HepG2 (cell line): ENCODE results near the gene ZNF341. TPM values are rescaled to one million over a fixed set of nuclear protein-coding genes. Genes with fewer than 3 reads are reported as not detected.

Experiments used
- BCL3 ChIP-seq: sonication (generic); formaldehyde crosslinking; IDR thresholded peaks from 2 replicates; pipeline ENCODE4 v1.5.1; 2020; ENCODE audit warnings: mild to moderate bottlenecking, missing genetic modification reagents, moderate library complexity
- E2F1 ChIP-seq: sonication (generic); formaldehyde crosslinking; IDR thresholded peaks from 2 replicates; pipeline ENCODE4 v1.5.0; 2020; ENCODE audit warnings: missing genetic modification reagents
- FOXP1 ChIP-seq, 2 experiments: fragments of 450-650 bp in 1 of 2; IDR thresholded peaks; 2 replicates each; pipeline ENCODE4 v1.6.1; 2017 to 2018; ENCODE audit warnings: antibody characterized with exemption in 1 of 2
- GATAD1 ChIP-seq: IDR thresholded peaks from 2 replicates; pipeline ENCODE4 v1.6.1; 2016; ENCODE audit warnings: missing genetic modification reagents, missing compliant biosample characterization
- GATAD2A ChIP-seq: IDR thresholded peaks from 2 replicates; pipeline ENCODE4 v1.6.1; 2016
- HIVEP1 ChIP-seq: sonication (generic); formaldehyde crosslinking; IDR thresholded peaks from 2 replicates; pipeline ENCODE4 v1.4.0; 2020; ENCODE audit warnings: mild to moderate bottlenecking, missing genetic modification reagents
- HNF4G ChIP-seq, 2 experiments: sonication (generic) in 1 of 2; formaldehyde crosslinking in 1 of 2; IDR thresholded peaks; 2 replicates each; pipeline versions ENCODE4 v1.4.0 to v1.6.1; 2011 to 2020; ENCODE audit warnings: borderline replicate concordance in 2 of 2, low read depth in 2 of 2, mild to moderate bottlenecking in 2 of 2, low read length in 1 of 2, missing genetic modification reagents in 1 of 2, moderate library complexity in 1 of 2
- KMT2A ChIP-seq: sonication (generic); formaldehyde crosslinking; IDR thresholded peaks from 2 replicates; pipeline ENCODE4 v1.4.0; 2020; ENCODE audit warnings: missing genetic modification reagents
- NCOR1 ChIP-seq: fragments of 200-600 bp; sonication (generic); IDR thresholded peaks from 2 replicates; pipeline ENCODE4 v1.7.0; 2017; ENCODE audit warnings: antibody characterized with exemption, low read length, borderline replicate concordance
- NFIC ChIP-seq: IDR thresholded peaks from 2 replicates; pipeline ENCODE4 v1.6.1; 2012; ENCODE audit warnings: mild to moderate bottlenecking, low read length, inconsistent platforms
- PHF8 ChIP-seq: sonication (generic); formaldehyde crosslinking; IDR thresholded peaks from 2 replicates; pipeline ENCODE4 v1.5.0; 2020; ENCODE audit warnings: missing genetic modification reagents
- SPEN ChIP-seq: sonication (generic); formaldehyde crosslinking; IDR thresholded peaks from 2 replicates; pipeline ENCODE4 v1.5.1; 2020; ENCODE audit warnings: low read depth, mild to moderate bottlenecking, missing genetic modification reagents
- SUZ12 ChIP-seq: fragments of 150-350 bp; IDR thresholded peaks from 2 replicates; pipeline ENCODE4 v1.6.1; 2014; ENCODE audit warnings: low read depth, low read length
- TEAD3 ChIP-seq: optimal IDR thresholded peaks from 2 replicates; pipeline ENCODE3; 2016; ENCODE audit warnings: borderline replicate concordance
- ZFX ChIP-seq: sonication (generic); formaldehyde crosslinking; IDR thresholded peaks from 2 replicates; pipeline ENCODE4 v1.4.0; 2020; ENCODE audit warnings: mild to moderate bottlenecking, low read depth, missing genetic modification reagents, moderate library complexity
- ZNF143 ChIP-seq: sonication (generic); formaldehyde crosslinking; IDR thresholded peaks from 2 replicates; pipeline ENCODE4 v1.4.0; 2020; ENCODE audit warnings: missing genetic modification reagents
- ZNF382 ChIP-seq: sonication (generic); formaldehyde crosslinking; IDR thresholded peaks from 2 replicates; pipeline ENCODE4 v1.5.0; 2020; ENCODE audit warnings: missing genetic modification reagents, mild to moderate bottlenecking, borderline replicate concordance
- ZNF407 ChIP-seq: sonication (generic); formaldehyde crosslinking; IDR thresholded peaks from one replicate; pipeline ENCODE4 v1.5.1; 2020; ENCODE audit warnings: mild to moderate bottlenecking, missing genetic modification reagents; ENCODE audit errors: not compliant biosample characterization
- ZNF44 ChIP-seq: sonication (generic); formaldehyde crosslinking; IDR thresholded peaks from 2 replicates; pipeline ENCODE4 v1.5.1; 2020; ENCODE audit warnings: mild to moderate bottlenecking, missing genetic modification reagents
- ZSCAN9 ChIP-seq: IDR thresholded peaks from 2 replicates; pipeline ENCODE4 v1.6.1; 2016; ENCODE audit warnings: borderline replicate concordance
- polyA plus RNA-seq, 8 experiments: library from polyadenylated mRNA; depleted of rRNA in 3 of 8; stranded (reverse) in 7 of 8; unstranded in 1 of 8; fragments of >200 nt; fragmentation: Illumina TruSeq in 4 of 8; extraction: Trizol in 4 of 8; gene quantifications; 2 replicates each; pipeline versions ENCODE4 v1.2.1 to v1.2.3, GENCODE V29; 2011 to 2016; ENCODE audit warnings: low read depth in 4 of 8, missing spikeins in 1 of 8, mixed read lengths in 1 of 8; ENCODE audit not compliant: insufficient read depth in 1 of 8
- total RNA-seq, 5 experiments: library from RNA; depleted of rRNA; stranded (reverse); fragments of >200 nt; fragmentation: Illumina TruSeq; extraction: Trizol; gene quantifications; 2 replicates each; pipeline ENCODE4 v1.2.3, GENCODE V29; 2016; ENCODE audit warnings: low read depth in 1 of 5

The ZNF341 gene
- total and polyA plus RNA-seq, 2 of the 13 experiments (the other 11 are each of a cell fraction or from before 2014, with no cell fraction given) = 1.1 to 2.2 TPM

- TF ChIP-seq KMT2A (CRISPR knock-in tag) (peak; percentile 67), ZNF382 (CRISPR knock-in tag) (no peak), HNF4G (IDR thresholded peaks at IDR 0.05; ENCODE audit: borderline replicate concordance, low read depth, low read length) (peak; percentile 97), HNF4G (CRISPR knock-in tag; IDR thresholded peaks at IDR 0.05; ENCODE audit: borderline replicate concordance, low read depth) (peak; percentile 62), ZSCAN9 (CRISPR knock-in tag) (peak; percentile 99), NFIC (0 out of 2 replicates have a peak, but pooled peaks have one; percentile 71), TEAD3 (CRISPR knock-in tag) (no peak), FOXP1 (IDR thresholded peaks at IDR 0.05) (no peak), FOXP1 (CRISPR knock-in tag; IDR thresholded peaks at IDR 0.05) (peak; percentile 66; the same call in 1 of the 2 replicates), NCOR1 (peak; percentile 75; the same call in 1 of the 2 replicates), BCL3 (CRISPR knock-in tag) (peak; percentile 40; the same call in 1 of the 2 replicates), HIVEP1 (no peak), SUZ12 (no peak), ZNF44 (CRISPR knock-in tag) (no peak), ZNF143 (CRISPR knock-in tag) (no peak), GATAD1 (CRISPR knock-in tag) (peak; percentile 46; the same call in 1 of the 2 replicates), PHF8 (CRISPR knock-in tag) (0 out of 2 replicates have a peak, but pooled peaks have one; percentile 24), SPEN (CRISPR knock-in tag) (0 out of 2 replicates have a peak, but pooled peaks have one; percentile 18), ZNF407 (CRISPR knock-in tag) (no peak), E2F1 (no peak), GATAD2A (CRISPR knock-in tag) (peak; percentile 96), ZFX (CRISPR knock-in tag) (peak; percentile 55; the same call in 1 of the 2 replicates)
Observed at GRCh38 chr20:33724439-33725094, 7.2 kb upstream of the ZNF341 start (continued).
